ENCODE data around the gene UFSP2.

DNA sequence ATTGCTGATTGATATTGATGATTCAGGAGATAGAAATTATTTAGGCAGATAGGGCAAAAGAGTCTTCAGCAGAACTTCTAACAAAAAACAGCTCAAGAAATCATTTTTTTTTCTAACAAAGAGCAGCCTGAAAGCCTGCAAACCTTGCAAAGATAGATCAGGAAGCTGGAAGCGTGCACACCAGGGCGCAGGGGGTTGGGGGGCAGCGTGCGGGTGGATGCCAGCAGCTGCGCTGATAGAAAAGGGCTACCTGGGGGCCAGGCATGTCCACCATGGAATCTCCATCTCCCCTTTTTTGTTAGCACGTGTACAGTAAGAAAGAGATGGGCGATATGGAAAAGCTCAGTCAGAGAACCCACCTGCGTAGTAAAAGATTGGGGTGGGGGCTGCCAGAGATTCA, 47.5 kb upstream of the UFSP2 start:
- no peak for TF ChIP-seq FOXA1 (IDR thresholded peaks at IDR 0.05)
- no peak for TF ChIP-seq HDGF (IDR thresholded peaks at IDR 0.05; ENCODE audit: borderline replicate concordance)
- no peak for TF ChIP-seq FOXK2 (IDR thresholded peaks at IDR 0.05)
- TF ChIP-seq BHLHE40 (IDR thresholded peaks at IDR 0.05; ENCODE audit: borderline replicate concordance): no peak
- TF ChIP-seq TARDBP (IDR thresholded peaks at IDR 0.05): no peak
- no peak for TF ChIP-seq ELF4 (IDR thresholded peaks at IDR 0.05)
- TF ChIP-seq LEF1 (IDR thresholded peaks at IDR 0.05; ENCODE audit: borderline replicate concordance): no peak
- no peak for TF ChIP-seq SUZ12 (IDR thresholded peaks at IDR 0.05)
- no peak for TF ChIP-seq NFRKB (IDR thresholded peaks at IDR 0.05)
- no peak for TF ChIP-seq CTBP1 (IDR thresholded peaks at IDR 0.05; ENCODE audit: borderline replicate concordance)
- TF ChIP-seq FOXM1 (IDR thresholded peaks at IDR 0.05; ENCODE audit: borderline replicate concordance): no peak
